ENCODE measurements around the gene KCNA3.

DNA sequence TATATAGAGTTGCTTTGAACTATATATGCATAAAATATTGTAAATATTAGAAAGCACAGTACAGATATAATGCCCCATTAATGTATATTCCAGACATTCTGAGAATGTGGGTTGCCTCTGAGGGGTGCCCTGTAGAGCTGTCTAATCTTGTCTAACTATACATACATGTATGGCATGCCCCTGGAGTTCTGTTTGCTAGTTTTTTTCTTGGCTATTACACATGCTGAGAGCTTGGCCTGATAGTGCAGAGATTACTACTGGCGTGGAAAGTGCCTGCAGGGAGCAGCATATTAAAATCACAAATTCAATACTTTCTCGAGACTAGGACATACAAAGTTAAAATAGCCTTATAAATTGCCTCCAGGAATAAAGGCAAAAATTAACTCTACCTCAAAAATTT lies 24.1 kb downstream of the KCNA3 start:
- TF ChIP-seq, protein P1, sequence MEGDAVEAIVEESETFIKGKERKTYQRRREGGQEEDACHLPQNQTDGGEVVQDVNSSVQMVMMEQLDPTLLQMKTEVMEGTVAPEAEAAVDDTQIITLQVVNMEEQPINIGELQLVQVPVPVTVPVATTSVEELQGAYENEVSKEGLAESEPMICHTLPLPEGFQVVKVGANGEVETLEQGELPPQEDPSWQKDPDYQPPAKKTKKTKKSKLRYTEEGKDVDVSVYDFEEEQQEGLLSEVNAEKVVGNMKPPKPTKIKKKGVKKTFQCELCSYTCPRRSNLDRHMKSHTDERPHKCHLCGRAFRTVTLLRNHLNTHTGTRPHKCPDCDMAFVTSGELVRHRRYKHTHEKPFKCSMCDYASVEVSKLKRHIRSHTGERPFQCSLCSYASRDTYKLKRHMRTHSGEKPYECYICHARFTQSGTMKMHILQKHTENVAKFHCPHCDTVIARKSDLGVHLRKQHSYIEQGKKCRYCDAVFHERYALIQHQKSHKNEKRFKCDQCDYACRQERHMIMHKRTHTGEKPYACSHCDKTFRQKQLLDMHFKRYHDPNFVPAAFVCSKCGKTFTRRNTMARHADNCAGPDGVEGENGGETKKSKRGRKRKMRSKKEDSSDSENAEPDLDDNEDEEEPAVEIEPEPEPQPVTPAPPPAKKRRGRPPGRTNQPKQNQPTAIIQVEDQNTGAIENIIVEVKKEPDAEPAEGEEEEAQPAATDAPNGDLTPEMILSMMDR (IDR thresholded peaks at IDR 0.05): no peak
- TF ChIP-seq POLR2A (IDR thresholded peaks at IDR 0.05): no peak
